Mesenchymal stem cell (in vitro differentiated cells and primary cell): Measurements from ENCODE around the gene ARHGEF7.

Source experiments
- DNase-seq: peaks from one replicate; pipeline ENCODE4 v3.0.0-alpha.2; 2013
- H2AFZ ChIP-seq: one replicate; pipeline ENCODE4 v1.6.1; 2013; ENCODE audit warnings: low read depth, mild to moderate bottlenecking, control low read depth, inconsistent platforms, low read length, moderate library complexity
- H2AK5ac ChIP-seq: 2 replicates; pipeline ENCODE4 v1.6.1; 2013; ENCODE audit warnings: low read length, moderate library complexity, mild to moderate bottlenecking, inconsistent platforms; ENCODE audit not compliant: severe bottlenecking
- H2BK120ac ChIP-seq: one replicate; pipeline ENCODE4 v1.6.1; 2013; ENCODE audit warnings: low read depth, mild to moderate bottlenecking, inconsistent platforms, low read length, moderate library complexity
- H2BK12ac ChIP-seq, 2 experiments: one replicate each; pipeline ENCODE4 v1.6.1; 2013; ENCODE audit warnings: inconsistent platforms in 2 of 2, low read length in 2 of 2, mild to moderate bottlenecking in 2 of 2, moderate library complexity in 2 of 2, control low read depth in 1 of 2
- H2BK15ac ChIP-seq: one replicate; pipeline ENCODE4 v1.6.1; 2013; ENCODE audit warnings: mild to moderate bottlenecking, low read depth, inconsistent platforms; ENCODE audit not compliant: poor library complexity, severe bottlenecking
- H2BK5ac ChIP-seq: 2 replicates; pipeline ENCODE4 v1.6.1; 2013; ENCODE audit warnings: low read depth, mild to moderate bottlenecking, low read length, control low read depth, inconsistent platforms; ENCODE audit not compliant: poor library complexity, severe bottlenecking
- H3K14ac ChIP-seq, 2 experiments: one replicate each; pipeline ENCODE4 v1.6.1; 2013; ENCODE audit warnings: inconsistent platforms in 2 of 2, low read length in 2 of 2, control low read depth in 1 of 2, mild to moderate bottlenecking in 1 of 2, moderate library complexity in 1 of 2
- H3K18ac ChIP-seq, 2 experiments: one replicate each; pipeline ENCODE4 v1.6.1; 2013; ENCODE audit warnings: inconsistent platforms in 2 of 2, low read length in 2 of 2, control low read depth in 1 of 2, low read depth in 1 of 2, mild to moderate bottlenecking in 1 of 2
- H3K23ac ChIP-seq, 2 experiments: one replicate each; pipeline ENCODE4 v1.6.1; 2013; ENCODE audit warnings: inconsistent platforms in 2 of 2, low read length in 2 of 2, mild to moderate bottlenecking in 2 of 2, moderate library complexity in 2 of 2, control low read depth in 1 of 2
- H3K27ac ChIP-seq: 2 replicates; pipeline ENCODE4 v1.5.1; 2013; ENCODE audit warnings: mild to moderate bottlenecking, moderate library complexity, low read length, control low read depth, inconsistent platforms; ENCODE audit not compliant: poor library complexity, severe bottlenecking
- H3K27me3 ChIP-seq, 2 experiments: 2 replicates each; pipeline versions ENCODE4 v1.6.1 to v1.7.0; 2013; ENCODE audit warnings: low read length in 2 of 2, mild to moderate bottlenecking in 2 of 2, moderate library complexity in 2 of 2, control low read depth in 1 of 2, inconsistent platforms in 1 of 2; ENCODE audit not compliant: control insufficient read depth in 1 of 2, insufficient read depth in 1 of 2
- H3K36me3 ChIP-seq, 2 experiments: 2 replicates each; pipeline versions ENCODE4 v1.6.1 to v1.7.0; 2013; ENCODE audit warnings: low read length in 2 of 2, control low read depth in 1 of 2, inconsistent platforms in 1 of 2, low read depth in 1 of 2, mild to moderate bottlenecking in 1 of 2; ENCODE audit not compliant: insufficient read depth in 2 of 2, control insufficient read depth in 1 of 2
- H3K4ac ChIP-seq, 2 experiments: one replicate each; pipeline ENCODE4 v1.6.1; 2013; ENCODE audit warnings: inconsistent platforms in 2 of 2, low read length in 2 of 2, mild to moderate bottlenecking in 2 of 2, moderate library complexity in 2 of 2, control low read depth in 1 of 2, low read depth in 1 of 2
- H3K4me1 ChIP-seq: 2 replicates; pipeline ENCODE4 v1.6.1; 2013; ENCODE audit warnings: low read depth, low read length, control low read depth; ENCODE audit not compliant: control insufficient read depth, insufficient read depth
- H3K4me2 ChIP-seq: 2 replicates; pipeline ENCODE4 v1.6.1; 2013; ENCODE audit warnings: low read length, mild to moderate bottlenecking, inconsistent platforms; ENCODE audit not compliant: poor library complexity, severe bottlenecking
- H3K4me3 ChIP-seq, 2 experiments: 2 replicates each; pipeline versions ENCODE4 v1.5.1 to v1.7.0; 2013; ENCODE audit warnings: low read length in 2 of 2, mild to moderate bottlenecking in 2 of 2, control low read depth in 1 of 2, low read depth in 1 of 2; ENCODE audit not compliant: insufficient read depth in 1 of 2
- H3K79me1 ChIP-seq: replicated peaks from 2 replicates; pipeline ENCODE4 v1.6.1; 2013; ENCODE audit warnings: mild to moderate bottlenecking, control low read depth, low read length, inconsistent platforms; ENCODE audit not compliant: poor library complexity, severe bottlenecking
- H3K9ac ChIP-seq: 2 replicates; pipeline ENCODE4 v1.7.0; 2013; ENCODE audit warnings: mild to moderate bottlenecking, low read length, moderate library complexity
- H3K9me3 ChIP-seq: 2 replicates; pipeline ENCODE4 v1.7.0; 2013; ENCODE audit warnings: mild to moderate bottlenecking, low read length; ENCODE audit not compliant: control insufficient read depth
- H4K8ac ChIP-seq: one replicate; pipeline ENCODE4 v1.6.1; 2013; ENCODE audit warnings: inconsistent platforms, mild to moderate bottlenecking, low read length, moderate library complexity
- H4K91ac ChIP-seq: one replicate; pipeline ENCODE4 v1.6.1; 2013; ENCODE audit warnings: mild to moderate bottlenecking, low read length, inconsistent platforms
- WGBS: methylation state at CpG from one replicate; pipeline ENCODE4 v1.1.7; 2013; ENCODE audit warnings: mixed read lengths; 5-methylcytosine and 5-hydroxymethylcytosine counted together

Gene ARHGEF7

GRCh38 chr13:111322916-111323331 is 207.8 kb downstream of the ARHGEF7 start:
- Histone ChIP-seq H3K27ac (no peak overlapping the region), H3K36me3 (no peaks in the 10 kb centered on the region), H3K27me3 (peaks cover 0 to 18% of the 10 kb centered on the region in 2 experiments), H3K4me2 (no peak overlapping the region), H3K18ac (no peak overlapping the region), H3K4ac (no peak overlapping the region), H3K23ac (no peak overlapping the region), H3K9me3 (no peaks in the 10 kb centered on the region), H2BK15ac (no peak overlapping the region), H3K14ac (no peak overlapping the region), H3K4me3 (no peak overlapping the region), H3K4me1 (no peaks in the 10 kb centered on the region), H2BK12ac (no peak overlapping the region), H2BK5ac (no peak overlapping the region), H3K9ac (no peak overlapping the region), H2AK5ac (no peak overlapping the region), H4K8ac (no peak overlapping the region), H4K91ac (no peak overlapping the region), H3K79me1 (no peaks in the 10 kb centered on the region), H2BK120ac (no peak overlapping the region), H2AFZ (no peak overlapping the region)
- no peak for DNase-seq
- 84% methylated on average over 7 of the region's 7 CpGs for WGBS

GRCh38 chr13:111323549-111323948 is 208.4 kb downstream of the ARHGEF7 start:
- Histone ChIP-seq H2BK5ac (no peak overlapping the region), H3K27ac (no peak overlapping the region), H3K36me3 (no peaks in the 10 kb centered on the region), H3K9ac (no peak overlapping the region), H2BK120ac (no peak overlapping the region), H3K14ac (no peak overlapping the region), H3K4me3 (no peak overlapping the region), H4K8ac (no peak overlapping the region), H3K23ac (no peak overlapping the region), H3K18ac (no peak overlapping the region), H3K9me3 (no peaks in the 10 kb centered on the region), H3K27me3 (peaks cover 0 to 18% of the 10 kb centered on the region in 2 experiments), H3K4me2 (no peak overlapping the region), H3K4me1 (no peaks in the 10 kb centered on the region), H3K79me1 (no peaks in the 10 kb centered on the region), H2AK5ac (no peak overlapping the region), H2BK15ac (no peak overlapping the region), H2BK12ac (no peak overlapping the region), H4K91ac (no peak overlapping the region), H2AFZ (no peak overlapping the region), H3K4ac (no peak overlapping the region)
- 83% methylated on average over 14 of the region's 14 CpGs for WGBS
- no peak for DNase-seq

GRCh38 chr13:111323950-111324651 is 209.0 kb downstream of the ARHGEF7 start:
- no peak overlapping the region for H2BK5ac ChIP-seq
- H4K8ac ChIP-seq = no peak overlapping the region
- H2BK15ac ChIP-seq = no peak overlapping the region
- peaks cover 0 to 18% of the 10 kb centered on the region in 2 experiments for H3K27me3 ChIP-seq
- H3K9ac ChIP-seq = no peak overlapping the region
- no peak overlapping the region for H2BK12ac ChIP-seq
- no peaks in the 10 kb centered on the region for H3K4me1 ChIP-seq
- no peak overlapping the region for H4K91ac ChIP-seq
- H3K36me3 ChIP-seq = no peaks in the 10 kb centered on the region
- no peaks in the 10 kb centered on the region for H3K9me3 ChIP-seq
- no peak overlapping the region for H3K4ac ChIP-seq
- 88% methylated on average over 17 of the region's 17 CpGs for whole genome bisulfite sequencing
- H3K27ac ChIP-seq = no peak overlapping the region
- H3K4me2 ChIP-seq = no peak overlapping the region
- H3K14ac ChIP-seq = no peak overlapping the region
- no peak overlapping the region for H3K23ac ChIP-seq
- H3K4me3 ChIP-seq = no peak overlapping the region
- H2BK120ac ChIP-seq = no peak overlapping the region
- H2AFZ ChIP-seq = no peak overlapping the region
- H3K18ac ChIP-seq = no peak overlapping the region
- H3K79me1 ChIP-seq = no peaks in the 10 kb centered on the region
- no peak for DNase-seq
- H2AK5ac ChIP-seq = no peak overlapping the region

DNA sequence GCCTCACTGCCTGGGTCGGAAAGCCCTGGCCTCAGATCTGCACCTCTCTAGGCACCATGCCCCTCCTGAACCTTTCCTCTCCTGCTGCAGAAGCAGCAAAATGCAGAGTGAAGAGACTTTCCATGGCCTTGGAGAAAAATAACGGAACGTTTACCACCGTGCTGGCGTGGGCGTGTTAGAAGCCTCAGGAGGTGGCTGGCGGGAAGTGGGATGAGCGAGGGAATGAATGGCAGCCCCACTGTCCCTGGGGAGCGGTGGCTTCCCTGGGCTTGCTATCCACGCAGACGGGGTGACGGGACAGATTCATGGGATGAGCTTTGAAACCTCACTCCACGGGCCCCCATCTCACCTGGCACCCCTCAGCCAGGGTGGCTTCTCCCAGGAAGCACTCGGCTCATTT is 209.6 kb downstream of the ARHGEF7 start:
- Histone ChIP-seq H4K8ac (no peak overlapping the region), H3K4me1 (no peaks in the 10 kb centered on the region), H3K36me3 (no peaks in the 10 kb centered on the region), H3K4me2 (no peak overlapping the region), H3K79me1 (no peaks in the 10 kb centered on the region), H3K27me3 (peaks cover 0 to 18% of the 10 kb centered on the region in 2 experiments), H2BK15ac (no peak overlapping the region), H3K4ac (no peak overlapping the region), H2BK12ac (no peak overlapping the region), H2BK120ac (no peak overlapping the region), H2AK5ac (no peak overlapping the region), H3K18ac (no peak overlapping the region), H4K91ac (no peak overlapping the region), H3K14ac (no peak overlapping the region), H3K4me3 (no peak overlapping the region), H2BK5ac (no peak overlapping the region), H2AFZ (no peak overlapping the region), H3K23ac (no peak overlapping the region), H3K9me3 (no peaks in the 10 kb centered on the region), H3K27ac (no peak overlapping the region), H3K9ac (no peak overlapping the region)
- DNase-seq = no peak
- 94% methylated on average over 14 of the region's 14 CpGs for WGBS
